NCI-H2029 (cell line): Measurements from ENCODE around the gene NLRP4.

Experiments used
- DNase-seq: peaks from one replicate; lab custom pipeline; 2025; lab: John Stamatoyannopoulos, UW

Gene NLRP4, protein sequence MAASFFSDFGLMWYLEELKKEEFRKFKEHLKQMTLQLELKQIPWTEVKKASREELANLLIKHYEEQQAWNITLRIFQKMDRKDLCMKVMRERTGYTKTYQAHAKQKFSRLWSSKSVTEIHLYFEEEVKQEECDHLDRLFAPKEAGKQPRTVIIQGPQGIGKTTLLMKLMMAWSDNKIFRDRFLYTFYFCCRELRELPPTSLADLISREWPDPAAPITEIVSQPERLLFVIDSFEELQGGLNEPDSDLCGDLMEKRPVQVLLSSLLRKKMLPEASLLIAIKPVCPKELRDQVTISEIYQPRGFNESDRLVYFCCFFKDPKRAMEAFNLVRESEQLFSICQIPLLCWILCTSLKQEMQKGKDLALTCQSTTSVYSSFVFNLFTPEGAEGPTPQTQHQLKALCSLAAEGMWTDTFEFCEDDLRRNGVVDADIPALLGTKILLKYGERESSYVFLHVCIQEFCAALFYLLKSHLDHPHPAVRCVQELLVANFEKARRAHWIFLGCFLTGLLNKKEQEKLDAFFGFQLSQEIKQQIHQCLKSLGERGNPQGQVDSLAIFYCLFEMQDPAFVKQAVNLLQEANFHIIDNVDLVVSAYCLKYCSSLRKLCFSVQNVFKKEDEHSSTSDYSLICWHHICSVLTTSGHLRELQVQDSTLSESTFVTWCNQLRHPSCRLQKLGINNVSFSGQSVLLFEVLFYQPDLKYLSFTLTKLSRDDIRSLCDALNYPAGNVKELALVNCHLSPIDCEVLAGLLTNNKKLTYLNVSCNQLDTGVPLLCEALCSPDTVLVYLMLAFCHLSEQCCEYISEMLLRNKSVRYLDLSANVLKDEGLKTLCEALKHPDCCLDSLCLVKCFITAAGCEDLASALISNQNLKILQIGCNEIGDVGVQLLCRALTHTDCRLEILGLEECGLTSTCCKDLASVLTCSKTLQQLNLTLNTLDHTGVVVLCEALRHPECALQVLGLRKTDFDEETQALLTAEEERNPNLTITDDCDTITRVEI

DNA sequence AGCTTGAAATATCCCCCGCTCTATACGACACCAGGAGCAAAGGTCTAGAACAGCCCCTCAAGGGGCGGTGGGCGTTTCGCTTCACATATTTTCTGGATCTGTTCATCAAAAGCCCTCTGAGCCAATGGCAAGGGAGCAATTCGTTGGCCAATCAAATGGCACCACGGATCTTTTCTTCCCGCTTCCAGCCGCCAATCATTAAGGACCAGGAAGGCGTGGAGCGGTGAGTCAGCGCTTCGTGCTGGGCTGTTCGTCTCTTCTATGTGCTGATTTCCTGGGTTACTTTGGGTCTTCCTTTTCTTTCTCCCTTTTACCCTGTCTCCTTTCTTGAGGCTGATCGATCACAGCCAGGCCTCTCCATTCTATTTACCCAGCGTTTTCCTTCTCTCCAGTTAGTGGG is at the start of gene NLRP4:
Gene NLRP4 (plus strand): TSS at position 201 of the 400 bp plus-strand sequence. CDS start 15,541 bp downstream, outside the sequence.
- DNase-seq, result no peak

DNA sequence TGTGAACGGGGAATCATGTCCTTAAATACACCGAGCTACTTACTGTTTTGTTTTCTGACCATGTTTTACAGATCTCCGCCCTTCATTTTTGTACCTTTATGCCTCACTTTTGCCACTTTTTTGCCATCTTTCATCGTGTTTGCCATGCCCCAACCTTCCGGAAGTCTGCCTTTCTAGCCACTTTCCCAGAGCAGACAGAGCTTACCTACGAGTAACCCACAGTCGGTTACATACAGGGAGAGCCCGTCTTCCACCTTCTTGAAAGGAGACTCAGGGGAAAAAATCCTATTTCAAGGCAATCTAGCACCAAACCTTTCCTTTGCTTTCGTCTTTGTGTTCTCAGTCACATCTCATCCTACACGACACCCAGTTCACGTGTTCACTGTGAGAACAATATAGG is 41.3 kb upstream of the NLRP4 start:
- no peak for DNase-seq

DNA sequence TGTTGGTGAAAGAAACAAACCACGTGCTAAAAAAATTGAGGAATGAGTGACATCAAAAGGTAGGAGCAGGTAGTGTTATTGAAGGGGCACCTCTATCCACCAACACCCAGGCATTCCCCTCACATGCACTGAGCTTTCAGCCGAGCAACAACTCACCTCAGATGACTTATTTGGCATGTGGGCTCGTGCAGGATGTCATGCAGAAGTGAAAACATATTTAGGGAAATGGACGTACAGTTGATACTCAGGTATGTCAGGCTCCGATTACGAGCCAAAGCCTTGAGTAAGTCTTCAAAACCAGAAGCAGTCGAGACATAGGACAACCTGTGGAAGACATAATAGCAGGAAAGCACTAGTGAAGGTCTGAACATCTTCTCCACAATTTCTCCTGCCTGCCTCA is 34.9 kb upstream of the NLRP4 start:
- DNase-seq, result no peak

DNA sequence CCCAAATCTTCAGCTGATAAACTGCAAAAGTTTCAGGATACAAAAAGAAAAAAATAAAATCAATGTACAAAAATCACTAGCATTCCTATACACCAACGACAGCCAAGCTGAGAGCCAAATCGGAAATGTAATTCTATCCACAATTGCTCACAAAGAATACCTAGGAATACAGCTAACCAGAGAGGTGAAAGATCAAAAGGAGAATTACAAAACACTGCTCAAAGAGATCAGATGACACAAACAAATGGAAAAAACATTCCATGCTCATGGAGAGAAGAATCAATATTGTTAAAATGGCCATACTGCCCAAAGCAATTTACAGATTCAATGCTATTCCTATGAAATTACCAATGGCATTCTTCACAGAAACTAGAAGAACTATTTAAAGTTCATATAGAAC is 34.1 kb upstream of the NLRP4 start:
- no peak for DNase-seq

DNA sequence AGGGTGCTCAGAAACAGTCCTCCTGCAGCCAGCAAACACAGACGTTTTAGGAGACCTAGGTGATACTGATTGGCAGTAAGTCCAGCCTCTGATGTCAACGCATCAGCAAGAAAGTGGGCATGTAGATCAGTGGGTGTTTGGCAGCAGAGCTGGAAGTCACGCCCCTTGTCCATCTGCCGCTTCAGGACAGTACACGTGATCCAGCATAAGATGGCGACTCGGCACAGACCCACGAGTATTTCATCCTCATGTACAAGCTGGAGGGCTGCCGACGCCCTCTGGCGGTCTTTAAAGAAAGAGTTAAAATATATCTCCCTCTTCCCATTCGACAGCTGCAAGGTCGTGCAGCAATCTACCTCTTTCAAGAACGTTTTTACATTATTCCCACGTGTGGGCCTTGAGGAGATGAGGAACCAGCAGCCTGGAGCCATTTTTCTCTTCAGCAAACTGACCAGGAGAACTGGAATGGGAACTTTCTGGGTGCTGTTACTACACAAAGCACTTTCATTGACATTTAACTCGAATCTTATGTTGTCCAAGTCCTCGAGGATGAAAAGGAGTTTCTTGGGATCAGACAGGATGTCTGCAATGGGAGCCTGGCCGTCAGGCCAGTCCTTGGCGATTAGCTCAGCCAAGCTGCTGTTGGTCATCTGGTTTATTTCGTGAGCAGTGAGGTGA is 26.8 kb upstream of the NLRP4 start:
- peak; percentile 85 for DNase-seq

DNA sequence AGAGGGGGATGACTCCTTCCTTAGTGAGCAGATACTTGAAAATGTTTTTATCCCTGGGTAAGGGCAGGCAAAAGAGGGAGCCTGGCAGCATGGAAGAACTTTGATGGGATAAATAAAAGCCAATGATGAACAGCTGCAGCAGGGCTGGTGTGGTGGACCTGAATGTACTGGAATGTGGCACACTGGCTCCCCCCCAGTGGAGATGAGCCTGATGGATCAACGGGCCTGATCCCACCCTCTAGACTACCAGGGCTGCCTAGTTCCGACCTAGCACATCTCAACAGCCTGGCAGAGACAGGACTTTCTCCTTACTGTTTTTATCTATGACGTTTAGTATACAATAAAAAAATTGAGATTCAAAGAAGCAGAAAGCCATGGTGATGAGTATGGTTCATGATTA is 25.0 kb upstream of the NLRP4 start:
- DNase-seq, result no peak

DNA sequence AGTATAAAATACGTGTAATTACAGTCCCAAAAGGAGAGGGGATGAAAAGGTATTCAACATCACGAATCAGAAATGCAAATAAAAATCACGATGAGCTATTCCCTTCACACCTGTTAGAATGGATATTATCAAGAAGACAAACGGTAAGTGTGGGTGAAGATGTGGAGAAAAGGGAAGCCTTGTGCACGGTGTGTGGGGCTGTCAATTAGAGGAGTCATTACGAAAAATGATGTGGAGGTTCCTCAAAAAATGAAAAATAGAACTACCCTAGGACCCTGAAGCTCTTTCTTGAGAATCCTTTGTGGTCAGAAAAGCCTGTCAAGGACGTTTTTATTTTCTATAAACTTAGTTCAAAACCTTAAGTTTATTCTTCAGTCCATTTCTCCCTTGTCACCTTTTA is 23.9 kb upstream of the NLRP4 start:
- DNase-seq, result no peak

DNA sequence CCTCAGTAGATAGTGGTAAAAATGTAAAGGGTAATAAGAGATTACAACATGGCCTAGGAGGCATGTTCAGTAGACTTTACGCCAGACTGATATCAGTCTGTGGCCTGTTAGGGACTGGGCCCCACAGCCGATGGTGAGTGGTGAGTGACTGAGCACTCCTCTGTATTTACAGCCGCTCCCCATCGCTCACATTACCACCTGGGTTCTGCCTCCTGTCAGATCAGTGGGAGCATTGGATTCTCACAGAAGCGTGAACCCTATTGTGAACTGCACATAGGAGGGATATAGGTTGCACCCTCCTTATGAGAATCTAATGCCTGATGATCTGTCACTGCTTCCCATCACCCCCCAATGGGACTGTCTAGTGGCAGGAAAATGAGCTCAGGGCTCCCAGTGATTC is 22.4 kb upstream of the NLRP4 start:
- no peak for DNase-seq

DNA sequence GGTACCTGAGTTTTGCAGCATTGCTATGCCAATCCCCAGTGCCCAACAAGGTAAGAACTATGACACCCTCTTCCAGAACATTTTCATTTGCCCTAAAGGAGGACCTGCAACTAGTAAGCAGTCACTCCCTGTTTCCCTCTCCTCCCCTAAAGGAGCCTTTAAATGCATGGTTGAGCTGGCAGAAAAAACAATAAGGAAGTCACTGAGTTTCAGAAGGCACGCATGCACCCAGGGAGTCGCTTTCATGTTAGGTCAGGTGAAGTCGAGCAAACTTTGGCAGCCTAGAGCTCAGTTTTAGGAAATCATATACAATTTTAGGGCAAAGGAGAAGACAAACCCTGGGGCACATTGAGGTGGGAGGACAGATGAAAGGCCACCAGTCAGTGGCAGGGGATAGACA is 16.3 kb upstream of the NLRP4 start:
- no peak for DNase-seq

DNA sequence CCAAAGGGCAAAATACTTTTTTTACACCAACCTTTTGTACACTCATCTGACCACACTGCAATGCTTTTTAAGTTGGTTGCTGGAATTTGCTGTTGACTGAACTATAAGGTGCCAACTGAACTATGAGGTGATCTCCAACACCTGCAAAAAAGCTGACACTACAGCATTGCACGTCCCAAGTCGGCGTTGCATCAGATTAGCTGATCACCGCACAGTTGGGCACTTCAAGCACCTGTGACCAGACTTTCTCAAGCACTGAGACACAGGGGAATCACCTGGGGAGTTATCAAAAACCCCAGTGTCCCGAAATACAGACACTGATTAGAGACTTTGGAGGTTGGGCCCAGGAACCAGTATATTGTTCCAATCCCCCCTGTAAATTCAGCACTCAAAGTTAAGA is 5.7 kb upstream of the NLRP4 start:
- no peak for DNase-seq

DNA sequence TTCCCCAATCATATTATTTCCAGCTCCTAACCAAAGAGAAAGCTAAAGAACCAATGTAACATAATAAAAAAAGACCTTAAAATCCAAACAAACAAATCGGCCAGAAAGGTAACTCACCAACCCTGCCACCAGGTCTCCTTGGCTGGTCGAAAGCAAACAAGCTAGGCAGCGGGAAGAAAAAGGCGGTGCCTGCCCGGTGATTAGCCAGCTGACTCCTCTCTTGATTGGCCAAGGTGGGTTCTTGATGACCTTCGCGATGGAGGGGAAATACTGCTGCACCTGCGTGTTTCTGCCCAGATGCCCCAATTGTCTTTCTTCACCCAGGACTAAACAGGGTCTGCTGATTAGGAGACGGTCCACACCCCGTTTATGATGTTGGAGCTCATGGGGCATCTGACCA is 4.5 kb upstream of the NLRP4 start, which contains the start of gene NLRP11:
Gene NLRP11 (minus strand): TSS at position 154 of the 400 bp plus-strand sequence. CDS start 13,825 bp downstream, outside the sequence.
- DNase-seq, result no peak

DNA sequence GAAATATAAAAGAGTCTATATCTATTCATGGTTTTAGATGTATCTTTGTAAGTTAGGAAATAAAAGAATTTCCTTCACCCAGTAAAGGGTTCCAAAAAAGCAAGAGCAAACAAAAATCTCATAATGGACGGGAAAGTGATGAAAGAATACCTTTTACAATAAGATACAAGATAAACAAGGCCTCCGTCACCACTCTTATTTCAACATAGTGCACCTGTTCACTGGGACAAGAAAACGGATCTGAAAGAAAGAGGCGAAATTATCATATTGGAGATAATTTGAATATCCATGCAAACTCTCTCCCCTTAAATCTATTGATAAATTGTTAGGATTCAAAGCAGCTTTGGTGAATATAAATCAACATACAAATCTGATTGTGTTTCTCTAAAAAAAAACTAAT is 3.7 kb upstream of the NLRP4 start:
- no peak for DNase-seq

DNA sequence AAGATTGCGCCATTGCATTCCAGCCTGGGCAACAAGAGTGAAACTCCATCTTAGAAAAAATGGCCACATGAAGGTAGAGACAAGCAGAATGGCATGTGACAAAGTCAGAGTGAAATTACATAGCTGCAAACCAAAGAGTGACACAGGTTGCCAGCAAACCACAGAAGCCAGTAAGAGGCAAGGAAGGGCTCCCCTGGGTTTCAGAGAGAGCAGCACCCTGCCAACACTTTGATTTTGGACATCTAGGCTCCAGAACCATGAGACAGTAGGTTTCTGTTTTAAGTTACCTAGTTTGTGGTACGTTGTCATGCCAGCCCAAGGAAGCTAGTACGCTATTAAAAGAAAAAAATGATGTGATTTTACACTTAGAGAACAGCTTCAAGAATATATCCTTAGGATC is 1.9 kb downstream of the NLRP4 start:
- no peak for DNase-seq

DNA sequence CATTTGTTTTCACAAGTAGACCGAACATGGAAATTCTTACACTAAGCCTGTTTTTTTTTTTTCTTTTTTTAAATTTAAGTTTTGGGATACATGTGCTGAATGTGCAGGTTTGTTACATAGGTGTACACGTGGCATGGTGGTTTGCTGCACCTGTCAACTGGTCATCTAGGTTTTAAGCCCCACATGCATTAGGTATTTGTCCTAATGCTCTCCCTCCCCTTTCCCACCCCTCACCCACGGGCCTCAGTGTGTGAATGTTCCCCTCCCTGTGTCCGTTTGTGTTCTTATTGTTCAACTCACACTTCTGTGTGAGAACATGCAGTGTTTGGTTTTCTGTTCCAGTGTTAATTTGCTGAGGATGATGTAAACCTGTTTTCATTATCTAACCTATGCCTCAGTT is 2.6 kb downstream of the NLRP4 start:
- DNase-seq, result no peak

DNA sequence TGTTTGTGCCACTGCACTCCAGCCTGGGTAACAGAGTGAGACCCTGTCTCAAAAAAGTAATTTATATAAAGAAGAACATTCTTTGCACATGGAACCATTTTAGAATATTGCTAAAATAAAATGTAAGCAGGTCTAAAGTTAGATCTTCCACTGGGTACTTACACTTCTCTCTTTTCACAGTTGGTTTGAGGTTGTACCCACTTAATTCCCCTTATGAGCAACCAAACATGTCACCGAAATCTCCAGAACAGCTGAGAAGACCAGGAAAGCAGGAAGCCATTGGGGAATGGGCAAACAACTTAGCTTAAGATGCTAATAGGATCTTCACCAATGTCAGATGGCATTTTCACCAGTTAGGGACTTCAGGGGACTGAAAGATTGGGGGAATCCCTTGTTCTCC is 18.8 kb downstream of the NLRP4 start:
- no peak for DNase-seq

DNA sequence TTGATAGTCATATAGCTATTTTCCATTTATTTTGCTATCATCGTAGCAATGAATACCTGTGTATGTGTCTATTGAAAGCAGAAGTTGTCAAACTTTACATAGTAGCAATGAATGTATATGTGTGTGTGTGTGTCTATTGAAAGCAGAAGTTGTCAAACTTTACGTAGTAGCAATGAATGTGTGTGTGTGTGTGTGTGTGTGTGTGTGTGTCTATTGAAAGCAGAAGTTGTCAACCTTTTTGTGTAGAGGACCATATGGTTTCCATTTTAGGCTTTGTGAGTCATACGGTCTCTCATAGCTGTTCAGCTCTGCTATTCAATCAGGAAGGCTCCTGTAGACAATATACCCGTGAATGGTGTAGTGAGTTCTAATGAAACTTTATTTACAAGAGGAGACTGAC is 20.8 kb downstream of the NLRP4 start:
- no peak for DNase-seq

DNA sequence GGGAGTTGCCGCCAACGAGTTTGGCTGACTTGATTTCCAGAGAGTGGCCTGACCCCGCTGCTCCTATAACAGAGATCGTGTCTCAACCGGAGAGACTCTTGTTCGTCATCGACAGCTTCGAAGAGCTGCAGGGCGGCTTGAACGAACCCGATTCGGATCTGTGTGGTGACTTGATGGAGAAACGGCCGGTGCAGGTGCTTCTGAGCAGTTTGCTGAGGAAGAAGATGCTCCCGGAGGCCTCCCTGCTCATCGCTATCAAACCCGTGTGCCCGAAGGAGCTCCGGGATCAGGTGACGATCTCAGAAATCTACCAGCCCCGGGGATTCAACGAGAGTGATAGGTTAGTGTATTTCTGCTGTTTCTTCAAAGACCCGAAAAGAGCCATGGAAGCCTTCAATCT is 21.6 kb downstream of the NLRP4 start:
- no peak for DNase-seq

DNA sequence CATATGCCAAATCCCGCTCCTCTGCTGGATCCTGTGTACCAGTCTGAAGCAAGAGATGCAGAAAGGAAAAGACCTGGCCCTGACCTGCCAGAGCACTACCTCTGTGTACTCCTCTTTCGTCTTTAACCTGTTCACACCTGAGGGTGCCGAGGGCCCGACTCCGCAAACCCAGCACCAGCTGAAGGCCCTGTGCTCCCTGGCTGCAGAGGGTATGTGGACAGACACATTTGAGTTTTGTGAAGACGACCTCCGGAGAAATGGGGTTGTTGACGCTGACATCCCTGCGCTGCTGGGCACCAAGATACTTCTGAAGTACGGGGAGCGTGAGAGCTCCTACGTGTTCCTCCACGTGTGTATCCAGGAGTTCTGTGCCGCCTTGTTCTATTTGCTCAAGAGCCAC is 22.1 kb downstream of the NLRP4 start:
- DNase-seq, result no peak

DNA sequence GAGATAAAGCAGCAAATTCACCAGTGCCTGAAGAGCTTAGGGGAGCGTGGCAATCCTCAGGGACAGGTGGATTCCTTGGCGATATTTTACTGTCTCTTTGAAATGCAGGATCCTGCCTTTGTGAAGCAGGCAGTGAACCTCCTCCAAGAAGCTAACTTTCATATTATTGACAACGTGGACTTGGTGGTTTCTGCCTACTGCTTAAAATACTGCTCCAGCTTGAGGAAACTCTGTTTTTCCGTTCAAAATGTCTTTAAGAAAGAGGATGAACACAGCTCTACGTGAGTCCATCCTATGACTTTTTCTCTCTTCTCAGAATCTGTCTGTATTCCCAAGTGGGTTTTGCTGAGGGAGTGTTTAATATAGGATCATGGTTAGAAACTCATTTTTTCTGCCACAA is 22.6 kb downstream of the NLRP4 start:
- no peak for DNase-seq

DNA sequence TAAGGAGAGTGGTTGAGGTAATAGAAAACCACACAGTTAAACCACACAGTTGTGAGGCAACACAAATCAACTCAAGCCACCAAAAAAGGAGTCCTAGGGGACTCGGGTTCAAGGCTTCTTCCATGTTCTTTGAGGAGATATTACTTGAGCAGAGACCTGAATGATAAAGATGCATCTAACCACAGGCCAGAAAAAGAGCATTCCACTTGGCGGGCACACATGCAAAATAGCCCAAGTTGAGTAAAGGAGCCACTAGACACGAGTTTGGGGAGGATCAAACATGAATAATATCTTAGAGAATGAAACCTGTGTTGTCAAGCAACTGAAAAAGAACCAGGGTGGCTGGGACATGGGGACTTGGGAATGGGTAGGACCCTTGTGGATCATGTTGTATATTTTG is 30.2 kb downstream of the NLRP4 start:
- no peak for DNase-seq

DNA sequence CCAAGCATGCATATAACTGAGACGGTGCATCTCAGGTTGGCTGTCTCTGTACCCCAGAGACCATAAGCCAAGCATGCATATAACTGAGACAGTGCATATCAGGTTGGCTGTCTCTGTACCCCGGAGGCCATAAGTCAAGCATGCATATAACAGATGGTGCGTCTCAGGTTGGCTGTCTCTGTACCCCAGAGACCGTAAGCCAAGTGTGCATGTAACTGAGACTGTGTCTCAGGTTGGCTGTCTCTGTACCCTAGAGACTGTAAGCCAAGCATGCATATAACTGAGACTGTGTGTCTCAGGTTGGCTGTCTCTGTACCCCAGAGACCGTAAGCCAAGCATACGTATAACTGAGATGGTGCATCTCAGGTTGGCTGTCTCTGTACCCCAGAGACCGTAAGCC is 30.8 kb downstream of the NLRP4 start:
- DNase-seq, result no peak

DNA sequence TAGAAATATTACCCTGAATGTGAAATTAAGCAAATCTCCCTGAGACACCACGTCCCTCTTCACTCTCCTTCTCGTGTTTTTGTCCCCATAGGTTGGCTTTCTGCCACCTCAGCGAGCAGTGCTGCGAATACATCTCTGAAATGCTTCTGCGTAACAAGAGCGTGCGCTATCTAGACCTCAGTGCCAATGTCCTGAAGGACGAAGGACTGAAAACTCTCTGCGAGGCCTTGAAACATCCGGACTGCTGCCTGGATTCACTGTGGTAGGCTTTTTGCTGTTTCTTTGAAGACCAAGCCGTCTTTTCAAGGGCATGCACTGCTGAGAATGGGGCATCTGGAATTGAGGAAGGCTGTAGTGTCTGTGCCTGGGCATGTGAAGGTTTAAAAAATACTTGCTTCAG is 34.4 kb downstream of the NLRP4 start:
- DNase-seq, result no peak
